IPS-18c (cell line): ENCODE measurements around the gene LRRC25.

Source experiments
- H3K4me3 ChIP-seq: 2 replicates; pipeline ENCODE4 v1.7.0; 2013; ENCODE audit warnings: low read depth, mild to moderate bottlenecking, low read length, moderate library complexity; ENCODE audit not compliant: insufficient read depth
- H3K9me3 ChIP-seq: one replicate; pipeline ENCODE4 v1.6.1; 2013; ENCODE audit warnings: mild to moderate bottlenecking, low read length, moderate library complexity; ENCODE audit not compliant: control insufficient read depth, insufficient read depth

LRRC25 gene

GRCh38 chr19:18397242-18398202 is at the start of gene LRRC25:
Gene LRRC25, minus strand, starts transcription at chr19:18397622. Its CDS starts 659 bp downstream, at chr19:18396963.
- no peaks in the 10 kb centered on the region for H3K9me3 ChIP-seq
- H3K4me3 ChIP-seq: no peak within 1 kb of the TSS

GRCh38 chr19:18446811-18447359 is 49.5 kb upstream of the LRRC25 start:
- H3K9me3 ChIP-seq: no peaks in the 10 kb centered on the region
- H3K4me3 ChIP-seq: no peak overlapping the region

DNA sequence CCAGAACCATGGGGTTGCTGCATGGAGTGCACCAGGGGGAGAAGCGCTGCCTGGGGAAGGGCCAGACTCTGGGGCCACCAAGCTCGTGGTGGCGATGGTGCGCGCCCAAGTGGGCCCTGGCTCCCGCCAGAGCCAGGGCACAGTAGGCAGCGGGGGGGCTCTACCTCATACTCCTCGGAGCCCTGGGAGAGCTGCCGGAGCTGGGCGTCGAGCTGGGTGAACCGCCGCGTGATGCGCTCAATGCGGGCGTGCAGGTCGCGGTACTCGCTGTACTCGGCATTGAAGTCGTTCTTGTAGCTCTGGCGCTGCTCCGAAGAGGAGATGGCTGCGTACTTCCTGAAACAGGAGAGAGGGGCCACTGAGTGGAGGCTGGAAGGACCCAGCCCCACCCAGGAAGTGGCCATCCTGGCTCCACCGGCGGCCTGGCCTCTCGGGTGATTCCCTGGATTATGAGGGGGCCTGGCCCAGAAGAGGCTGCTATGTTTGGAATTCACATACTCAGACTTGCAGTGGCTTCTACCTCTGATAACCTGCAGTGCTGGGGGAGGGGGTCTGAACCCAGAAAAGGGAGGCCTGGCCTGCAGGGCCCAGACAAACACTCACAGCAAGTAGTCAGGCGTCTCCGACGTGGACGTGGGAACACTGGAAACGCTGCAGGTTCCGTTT is 48.9 kb upstream of the LRRC25 start:
- no peak overlapping the region for H3K4me3 ChIP-seq
- H3K9me3 ChIP-seq: no peaks in the 10 kb centered on the region

DNA sequence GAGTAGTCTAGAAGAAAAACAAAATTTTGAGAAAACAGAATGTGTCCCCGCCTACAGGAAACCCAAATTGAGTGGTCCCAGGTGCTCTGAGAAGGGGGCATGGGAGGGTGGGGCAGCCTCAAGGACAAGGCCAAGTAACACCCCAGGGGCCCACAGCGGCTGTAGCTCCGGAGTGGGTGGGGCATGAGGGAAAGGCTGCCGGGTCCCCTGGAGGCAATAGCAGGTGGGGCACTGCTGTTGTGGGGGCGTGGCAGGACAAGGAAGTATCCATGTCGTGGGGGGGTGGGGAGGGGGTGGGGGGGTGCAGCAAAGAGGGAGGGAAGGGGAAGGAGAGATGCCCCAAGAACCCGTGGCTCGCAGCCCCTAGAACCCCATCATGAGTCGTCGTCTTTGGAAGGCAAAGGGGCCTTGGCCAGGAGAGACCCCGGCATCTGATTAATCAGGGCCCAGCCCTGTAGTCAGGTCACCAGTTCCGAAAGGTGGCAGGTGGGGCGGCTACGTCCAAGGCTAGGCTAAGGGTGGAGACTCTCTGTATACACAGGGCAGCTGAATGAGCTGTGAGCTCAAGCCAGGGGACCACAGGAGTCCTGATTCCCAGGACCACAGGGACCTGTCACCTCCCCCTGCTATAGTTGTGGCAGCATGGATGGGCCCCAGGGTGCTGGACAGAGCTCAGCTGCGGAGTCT is 48.0 kb upstream of the LRRC25 start:
- Histone ChIP-seq H3K4me3 (no peak overlapping the region), H3K9me3 (peaks cover 2% of the 10 kb centered on the region)

GRCh38 chr19:18444513-18444912 is 47.1 kb upstream of the LRRC25 start:
- H3K9me3 ChIP-seq: peaks cover 2% of the 10 kb centered on the region
- no peak overlapping the region for H3K4me3 ChIP-seq

DNA sequence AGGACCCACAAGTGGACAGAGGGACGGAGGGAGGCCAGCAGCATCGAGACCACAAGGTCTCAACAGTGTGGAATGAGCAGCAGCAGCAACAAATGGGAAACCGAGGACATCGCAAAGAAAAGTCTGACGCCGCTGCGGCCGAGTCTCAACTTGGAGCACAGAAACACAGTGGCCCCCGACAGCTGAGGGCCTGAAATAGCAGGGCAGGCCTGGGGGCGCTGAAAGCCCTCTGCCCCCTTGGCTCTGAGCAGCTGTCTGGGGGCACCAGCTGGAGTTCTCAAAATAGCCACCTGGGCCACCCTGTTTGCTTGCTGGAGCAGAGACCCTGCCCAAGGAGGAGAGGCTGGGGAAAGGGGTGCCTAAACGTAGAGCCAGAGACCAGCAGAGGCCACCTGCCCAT is 46.4 kb upstream of the LRRC25 start:
- H3K9me3 ChIP-seq: peaks cover 2% of the 10 kb centered on the region
- no peak overlapping the region for H3K4me3 ChIP-seq

DNA sequence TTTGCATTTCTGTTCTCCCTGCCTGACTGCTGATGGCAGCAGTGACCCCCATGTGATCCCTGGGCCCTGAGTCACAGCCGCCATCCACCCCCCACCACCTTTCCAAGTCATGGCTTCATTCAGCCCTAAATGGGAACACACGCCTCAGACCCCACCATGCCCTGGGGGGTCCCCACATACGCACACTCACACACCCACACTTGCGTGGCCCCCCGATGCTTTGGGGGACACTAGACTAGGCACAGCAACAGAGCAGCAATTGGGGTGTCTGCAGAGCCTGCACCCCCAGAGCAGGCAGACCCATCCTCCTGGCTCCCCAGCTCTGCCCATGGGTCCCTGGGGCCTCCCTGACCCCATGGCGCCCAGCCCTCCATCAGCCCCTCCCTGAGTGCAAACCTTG is 46.0 kb upstream of the LRRC25 start:
- H3K4me3 ChIP-seq: no peak overlapping the region

GRCh38 chr19:18442941-18443340 is 45.5 kb upstream of the LRRC25 start:
- H3K4me3 ChIP-seq: no peak overlapping the region
- H3K9me3 ChIP-seq: peaks cover 2% of the 10 kb centered on the region

More for the DNA sequence above, 46.0 kb upstream of the LRRC25 start:
- H3K9me3 ChIP-seq: peaks cover 2% of the 10 kb centered on the region

- Histone ChIP-seq H3K4me3 (no peak overlapping the region), H3K9me3 (peaks cover 2% of the 10 kb centered on the region)
Measured at GRCh38 chr19:18441804-18442788, 44.7 kb upstream of the LRRC25 start.

GRCh38 chr19:18440936-18441803 is 43.7 kb upstream of the LRRC25 start:
- Histone ChIP-seq H3K9me3 (peaks cover 2% of the 10 kb centered on the region), H3K4me3 (no peak overlapping the region)

DNA sequence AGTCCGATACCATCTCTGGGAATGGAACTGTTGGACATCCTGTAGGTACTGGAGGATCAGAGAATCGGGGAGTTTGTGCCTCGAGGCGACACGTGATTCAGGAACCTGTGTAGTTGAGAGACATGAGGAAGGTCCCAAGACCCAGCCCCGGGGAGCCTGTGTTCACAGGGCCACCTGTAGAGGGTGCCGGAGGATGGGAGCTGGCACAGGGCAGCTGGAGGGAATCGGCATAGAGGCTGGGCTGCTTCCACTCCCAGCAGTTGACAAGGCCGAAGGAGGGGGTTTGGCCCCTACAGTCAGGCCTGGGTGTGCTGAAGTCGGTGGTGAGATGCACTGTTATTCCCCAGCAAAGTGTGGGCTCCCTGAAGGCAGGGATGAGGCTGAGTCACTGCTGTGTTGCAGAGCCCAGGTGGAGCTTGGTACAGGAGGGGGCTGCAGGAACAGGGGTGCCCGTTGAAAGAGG is 43.0 kb upstream of the LRRC25 start:
- Histone ChIP-seq H3K4me3 (no peak overlapping the region), H3K9me3 (peaks cover 2% of the 10 kb centered on the region)

GRCh38 chr19:18439910-18440237 is 42.5 kb upstream of the LRRC25 start:
- H3K9me3 ChIP-seq: peaks cover 2% of the 10 kb centered on the region
- H3K4me3 ChIP-seq: no peak overlapping the region

GRCh38 chr19:18439025-18439909 is 41.8 kb upstream of the LRRC25 start:
- Histone ChIP-seq H3K4me3 (peak overlapping the region; percentile 28; the same call in 1 of the 2 replicates), H3K9me3 (peaks cover 2% of the 10 kb centered on the region)

GRCh38 chr19:18438331-18439024 is 41.1 kb upstream of the LRRC25 start:
- Histone ChIP-seq H3K9me3 (peaks cover 2% of the 10 kb centered on the region), H3K4me3 (peak overlapping the region; percentile 81; the same call in 1 of the 2 replicates)
